H1 (cell line): Measurements from ENCODE around the gene FAS. TPM values are rescaled to one million over a fixed set of nuclear protein-coding genes. Genes with fewer than 3 reads are reported as not detected.

Experiments used
- ATF3 ChIP-seq: IDR thresholded peaks from 2 replicates; pipeline ENCODE4 v1.6.1; 2011; ENCODE audit warnings: low read depth, mild to moderate bottlenecking, low read length; ENCODE audit not compliant: insufficient read depth
- CHD2 ChIP-seq: IDR thresholded peaks from 2 replicates; pipeline ENCODE4 v1.6.1; 2012; ENCODE audit warnings: low read length, improper control_type of control experiment
- CHD7 ChIP-seq: fragments of 300-600 bp; sonication (generic); IDR thresholded peaks from 2 replicates; pipeline ENCODE4 v1.7.1; 2012; ENCODE audit warnings: low read length, moderate library complexity, mild to moderate bottlenecking, inconsistent platforms; ENCODE audit not compliant: insufficient replicate concordance
- NANOG ChIP-seq: IDR thresholded peaks from 2 replicates; pipeline ENCODE4 v1.6.1; 2011; ENCODE audit warnings: low read length, low read depth, mild to moderate bottlenecking, inconsistent platforms; ENCODE audit not compliant: insufficient read depth, poor library complexity, severe bottlenecking
- RAD21 ChIP-seq, 2 experiments: IDR thresholded peaks in 1 of 2; conservative IDR thresholded peaks in 1 of 2; 2 replicates each; pipeline ENCODE4 v1.6.1; 2011; ENCODE audit warnings: low read depth in 2 of 2, low read length in 2 of 2, improper control_type of control experiment in 1 of 2, inconsistent platforms in 1 of 2, mild to moderate bottlenecking in 1 of 2, moderate library complexity in 1 of 2
- SUZ12 ChIP-seq: fragments of 200-600 bp; sonication (generic); IDR thresholded peaks from 2 replicates; pipeline ENCODE4 v1.6.1; 2012; ENCODE audit warnings: mild to moderate bottlenecking, inconsistent platforms, low read length, moderate library complexity, mixed read lengths
- TEAD4 ChIP-seq: IDR thresholded peaks from 2 replicates; pipeline ENCODE4 v1.6.1; 2012; ENCODE audit warnings: low read depth, low read length, inconsistent platforms, mixed read lengths
- polyA plus RNA-seq, 7 experiments: library from polyadenylated mRNA; depleted of rRNA in 3 of 7; stranded (reverse) in 5 of 7; unstranded in 2 of 7; fragments of >200 nt in 5 of 7; fragments of 200-250 nt in 2 of 7; gene quantifications; 1 replicate in 5 of 7; 2 replicates in 1 of 7; 4 replicates in 1 of 7; pipeline versions ENCODE4 v1.2.1 to v1.2.3, GENCODE V29; 2011 to 2013; ENCODE audit warnings: missing spikeins in 2 of 7, mixed read lengths in 2 of 7
- total RNA-seq: library from RNA; stranded (reverse); fragmentation: NEBNext Ultra II Directional; extraction: Animal tissue kit (Norgen Biotek cat#: 25700); gene quantifications from 2 replicates; pipeline ENCODE4 v1.2.1, GENCODE V29; 2021
- TF ChIP-seq, protein P1 (sequence below), 3 experiments: IDR thresholded peaks; 1 replicate in 2 of 3; 2 replicates in 1 of 3; pipeline versions ENCODE4 v1.5.1 to v1.6.1; 2011; ENCODE audit warnings: low read length in 3 of 3, mild to moderate bottlenecking in 3 of 3, inconsistent platforms in 2 of 3, low read depth in 1 of 3, moderate library complexity in 1 of 3; ENCODE audit not compliant: insufficient read depth in 1 of 3; ENCODE audit errors: control extremely low read depth in 1 of 3

The FAS gene
- total and polyA plus RNA-seq, 2 of the 8 experiments (the other 6 are each of a cell fraction or from before 2014, with no cell fraction given), result 4.0 to 6.7 TPM

GRCh38 chr10:88980247-88980646 lies 10.4 kb upstream of the FAS start (continued):
- TF ChIP-seq CHD7 (no peak), ATF3 (no peak), SUZ12 (no peak), NANOG (no peak), TEAD4 (no peak), CHD2 (no peak), RAD21 (IDR thresholded peaks at IDR 0.05 in 1 of 2, conservative IDR thresholded peaks at IDR 0.05 in 1 of 2; ENCODE audit: low read depth in 2 of 2, low read length in 2 of 2) (no peak)
- TF ChIP-seq, protein P1, sequence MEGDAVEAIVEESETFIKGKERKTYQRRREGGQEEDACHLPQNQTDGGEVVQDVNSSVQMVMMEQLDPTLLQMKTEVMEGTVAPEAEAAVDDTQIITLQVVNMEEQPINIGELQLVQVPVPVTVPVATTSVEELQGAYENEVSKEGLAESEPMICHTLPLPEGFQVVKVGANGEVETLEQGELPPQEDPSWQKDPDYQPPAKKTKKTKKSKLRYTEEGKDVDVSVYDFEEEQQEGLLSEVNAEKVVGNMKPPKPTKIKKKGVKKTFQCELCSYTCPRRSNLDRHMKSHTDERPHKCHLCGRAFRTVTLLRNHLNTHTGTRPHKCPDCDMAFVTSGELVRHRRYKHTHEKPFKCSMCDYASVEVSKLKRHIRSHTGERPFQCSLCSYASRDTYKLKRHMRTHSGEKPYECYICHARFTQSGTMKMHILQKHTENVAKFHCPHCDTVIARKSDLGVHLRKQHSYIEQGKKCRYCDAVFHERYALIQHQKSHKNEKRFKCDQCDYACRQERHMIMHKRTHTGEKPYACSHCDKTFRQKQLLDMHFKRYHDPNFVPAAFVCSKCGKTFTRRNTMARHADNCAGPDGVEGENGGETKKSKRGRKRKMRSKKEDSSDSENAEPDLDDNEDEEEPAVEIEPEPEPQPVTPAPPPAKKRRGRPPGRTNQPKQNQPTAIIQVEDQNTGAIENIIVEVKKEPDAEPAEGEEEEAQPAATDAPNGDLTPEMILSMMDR (IDR thresholded peaks at IDR 0.05; ENCODE audit: control extremely low read depth in 1 of 3, insufficient read depth in 1 of 3, low read depth in 1 of 3, low read length in 3 of 3), result no peak
